Right lobe of liver (tissue), 6 donors: ENCODE measurements around the gene GALC. TPM values are rescaled to one million over a fixed set of nuclear protein-coding genes. Genes with fewer than 3 reads are reported as not detected.

ENCODE experiments used
- ATAC-seq, 4 donors: fragments of 200-7000 bp; cut with Tn5 transposase; one replicate each; pipeline ENCODE4 v1.9.1; 2020; ENCODE audit warnings: mild to moderate bottlenecking in 4 of 4, moderate library complexity in 4 of 4
- DNase-seq, 3 donors: peaks; one replicate each; pipeline ENCODE4 v3.0.0-alpha.2; 2020
- H3K27ac ChIP-seq, 3 donors: fragments of 200-600 bp; one replicate each; pipeline ENCODE4 v1.8.0; 2022
- H3K27me3 ChIP-seq, 2 donors: fragments of 200-600 bp; one replicate each; pipeline ENCODE4 v1.8.0; 2022
- H3K36me3 ChIP-seq, 4 donors: fragments of 200-600 bp; sonication (generic) in 1 of 4; one replicate each; pipeline versions ENCODE4 v1.5.1 to v1.8.0; 2017 to 2022; ENCODE audit warnings: control low read depth in 1 of 4
- H3K4me1 ChIP-seq, 4 donors: fragments of 200-600 bp; sonication (generic) in 1 of 4; one replicate each; pipeline versions ENCODE4 v1.5.1 to v1.8.0; 2017 to 2022; ENCODE audit warnings: control low read depth in 1 of 4
- H3K4me3 ChIP-seq, 3 donors: fragments of 200-600 bp; one replicate each; pipeline ENCODE4 v1.8.0; 2022
- H3K9me3 ChIP-seq, 4 donors: fragments of 200-600 bp; sonication (generic) in 1 of 4; one replicate each; pipeline versions ENCODE4 v1.5.1 to v1.8.0; 2017 to 2022; ENCODE audit warnings: control low read depth in 1 of 4
- CTCF ChIP-seq, 4 donors: fragments of 200-600 bp in 3 of 4; fragments of 450-650 bp in 1 of 4; IDR thresholded peaks; one replicate each; pipeline versions ENCODE4 v1.5.1 to v1.8.0; 2016 to 2022; ENCODE audit warnings: antibody characterized with exemption in 4 of 4, mild to moderate bottlenecking in 2 of 4
- POLR2A ChIP-seq: fragments of 450-650 bp; IDR thresholded peaks from one replicate; pipeline ENCODE4 v1.6.1; 2017; ENCODE audit warnings: antibody characterized with exemption, mild to moderate bottlenecking
- WGBS: methylation state at CpG from one replicate; pipeline ENCODE4 v1.1.6; 2018; ENCODE audit warnings: low coverage, low lambda C conversion rate; ENCODE audit not compliant: insufficient coverage; ENCODE audit errors: missing lambda C conversion rate; 5-methylcytosine and 5-hydroxymethylcytosine counted together
- intact Hi-C, 2 donors: fragments of 100-400 bp; cut with DNase I; formaldehyde crosslinking; loops; one replicate each; pipeline versions ENCODE4 v1.11.2 to v1.14.1; 2022
- total RNA-seq, 6 experiments: library from RNA; depleted of rRNA in 2 of 6; stranded (reverse); fragments of >200 nt in 2 of 6; fragmentation: NEBNext Ultra II Directional in 3 of 6; extraction: Animal tissue kit (Norgen Biotek cat#: 25700) in 3 of 6; gene quantifications; one replicate each; pipeline versions ENCODE4 v1.1.0 to v1.2.4, GENCODE V29; 2016 to 2023
- donor health status: DM: no; HTN: yes; CAD: no.
- donor health status: DM: no; HTN: no; CAD: no.
- donor health status: DM: no; HTN: no; CAD: no.
- donor health status: DM: no; HTN: yes; CAD: no.
- donor health status: DM: no; HTN: yes; CAD: no.

GALC gene
- total RNA-seq, 6 experiments from 2014 or later: 8.3 to 23.5 (median 10.3) TPM

GRCh38 chr14:88036422-88036821, 43.4 kb upstream of the GALC start:
- H3K4me1 ChIP-seq: peaks cover 0 to 33% (median 5%) of the 10 kb centered on the region in 4 donors
- WGBS: 92% methylated on average over 2 of the region's 2 CpGs
- H3K27me3 ChIP-seq: no peaks in the 10 kb centered on the region
- intact Hi-C loops: no loop called here
- no peak for DNase-seq
- TF ChIP-seq POLR2A (no peak), CTCF (IDR thresholded peaks at IDR 0.05) (no peak)
- no peaks in the 10 kb centered on the region for H3K9me3 ChIP-seq
- H3K27ac ChIP-seq: no peak overlapping the region
- peaks cover 0 to 3% (median 0%) of the 10 kb centered on the region in 4 donors for H3K36me3 ChIP-seq
- ATAC-seq: no peak
- no peak overlapping the region for H3K4me3 ChIP-seq

- TF ChIP-seq POLR2A: no peak
- intact Hi-C loops: no loop called here
- Histone ChIP-seq H3K36me3 (peaks cover 0 to 3% (median 0%) of the 10 kb centered on the region in 4 donors), H3K4me1 (peaks cover 0 to 32% (median 5%) of the 10 kb centered on the region in 4 donors), H3K9me3 (no peaks in the 10 kb centered on the region), H3K27ac (no peak overlapping the region), H3K4me3 (no peak overlapping the region), H3K27me3 (no peaks in the 10 kb centered on the region)
- ATAC-seq: no peak
- 35% methylated on average over 2 of the region's 2 CpGs for WGBS
- DNase-seq: no peak
Observed at GRCh38 chr14:88034076-88034475, 41.1 kb upstream of the GALC start.

GRCh38 chr14:88032373-88032772, 39.4 kb upstream of the GALC start:
- ATAC-seq (peak in 1 of 4 donors; percentile 28), DNase-seq (no peak)
- Histone ChIP-seq H3K27ac (no peak overlapping the region), H3K36me3 (peaks cover 0 to 9% (median 0%) of the 10 kb centered on the region in 4 donors), H3K4me3 (no peak overlapping the region), H3K9me3 (no peaks in the 10 kb centered on the region), H3K4me1 (peaks cover 0 to 44% (median 12%) of the 10 kb centered on the region in 4 donors), H3K27me3 (no peaks in the 10 kb centered on the region)
- intact Hi-C loops: no loop called here
- no peak for TF ChIP-seq POLR2A
- no peak for TF ChIP-seq CTCF (IDR thresholded peaks at IDR 0.05)
- WGBS: 90% methylated on average over 1 of the region's 1 CpG

- Histone ChIP-seq H3K4me3 (no peak overlapping the region), H3K36me3 (peaks cover 0 to 5% (median 0%) of the 10 kb centered on the region in 4 donors), H3K27me3 (no peaks in the 10 kb centered on the region), H3K9me3 (no peaks in the 10 kb centered on the region), H3K4me1 (peaks cover 0 to 56% (median 15%) of the 10 kb centered on the region in 4 donors), H3K27ac (no peak overlapping the region)
- WGBS: 64% methylated on average over 1 of the region's 1 CpG
- DNase-seq (no peak), ATAC-seq (no peak)
- TF ChIP-seq CTCF (IDR thresholded peaks at IDR 0.05) (no peak), POLR2A (no peak)
- intact Hi-C loops: no loop called here
Observed at GRCh38 chr14:88030892-88031291, 37.9 kb upstream of the GALC start.

- TF ChIP-seq POLR2A (no peak), CTCF (IDR thresholded peaks at IDR 0.05) (no peak)
- H3K27me3 ChIP-seq: no peaks in the 10 kb centered on the region
- no peak overlapping the region for H3K27ac ChIP-seq
Observed at GRCh38 chr14:88030079-88030478, 37.1 kb upstream of the GALC start.

More at GRCh38 chr14:88030079-88030478, 37.1 kb upstream of the GALC start:
- 89% methylated on average over 1 of the region's 1 CpG for WGBS
- intact Hi-C loops: no loop called here
- Histone ChIP-seq H3K4me1 (peaks cover 0 to 56% (median 15%) of the 10 kb centered on the region in 4 donors), H3K9me3 (no peaks in the 10 kb centered on the region), H3K4me3 (no peak overlapping the region), H3K36me3 (peaks cover 0 to 5% (median 0%) of the 10 kb centered on the region in 4 donors)
- no peak for DNase-seq
- ATAC-seq: peak in 3 of 4 donors; percentile 8 to 44 (median 29)
